Stomach (tissue), 4 donors: Measurements from ENCODE around the gene NBDY.

Experiments
- CTCF ChIP-seq, 7 experiments: fragments of 450-650 bp in 4 of 7; fragments of 200-600 bp in 3 of 7; sonication (generic) in 3 of 7; IDR thresholded peaks; one replicate each; pipeline ENCODE4 v1.5.1; 2016 to 2019; ENCODE audit warnings: antibody characterized with exemption in 7 of 7, control low read depth in 2 of 7, mild to moderate bottlenecking in 1 of 7
- POLR2A ChIP-seq, 4 donors: fragments of 450-650 bp; IDR thresholded peaks; one replicate each; pipeline ENCODE4 v1.6.1; 2016; ENCODE audit warnings: antibody characterized with exemption in 4 of 4, control low read depth in 2 of 4, mild to moderate bottlenecking in 1 of 4, moderate library complexity in 1 of 4

DNA sequence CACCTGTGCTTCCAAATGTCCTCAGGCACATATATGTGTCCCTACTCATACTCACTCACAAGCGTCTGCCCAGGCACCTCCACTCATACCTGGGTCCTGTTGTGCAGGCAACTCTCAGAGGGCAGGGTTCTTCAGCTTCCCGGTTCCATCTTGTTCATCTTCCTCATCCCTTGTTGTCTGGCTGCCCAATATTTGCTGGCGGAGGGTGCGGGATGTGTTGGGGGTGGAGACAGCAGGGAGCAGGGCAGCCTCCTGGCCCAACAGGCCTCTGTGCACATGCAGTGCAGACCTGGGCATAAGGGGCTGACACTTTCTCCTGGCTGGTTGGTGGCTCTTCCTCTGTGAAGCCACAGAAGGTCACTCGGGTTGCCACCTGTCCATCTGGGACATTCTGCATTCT is 32.1 kb downstream of the NBDY start:
- TF ChIP-seq CTCF (IDR thresholded peaks at IDR 0.05) (no peak), POLR2A (IDR thresholded peaks at IDR 0.05) (no peak)
